Islet of Langerhans (tissue), 1 donor: Measurements from ENCODE around the gene MEF2B.
A peak's percentile ranks its signal among the peaks of the same experiment; 100 is the strongest.

ENCODE experiments used
- FAIRE-seq: peaks from one replicate; lab custom pipeline; 2011; peaks lifted over from hg19 to GRCh38; lab: Jason Lieb, UNC

MEF2B gene

DNA sequence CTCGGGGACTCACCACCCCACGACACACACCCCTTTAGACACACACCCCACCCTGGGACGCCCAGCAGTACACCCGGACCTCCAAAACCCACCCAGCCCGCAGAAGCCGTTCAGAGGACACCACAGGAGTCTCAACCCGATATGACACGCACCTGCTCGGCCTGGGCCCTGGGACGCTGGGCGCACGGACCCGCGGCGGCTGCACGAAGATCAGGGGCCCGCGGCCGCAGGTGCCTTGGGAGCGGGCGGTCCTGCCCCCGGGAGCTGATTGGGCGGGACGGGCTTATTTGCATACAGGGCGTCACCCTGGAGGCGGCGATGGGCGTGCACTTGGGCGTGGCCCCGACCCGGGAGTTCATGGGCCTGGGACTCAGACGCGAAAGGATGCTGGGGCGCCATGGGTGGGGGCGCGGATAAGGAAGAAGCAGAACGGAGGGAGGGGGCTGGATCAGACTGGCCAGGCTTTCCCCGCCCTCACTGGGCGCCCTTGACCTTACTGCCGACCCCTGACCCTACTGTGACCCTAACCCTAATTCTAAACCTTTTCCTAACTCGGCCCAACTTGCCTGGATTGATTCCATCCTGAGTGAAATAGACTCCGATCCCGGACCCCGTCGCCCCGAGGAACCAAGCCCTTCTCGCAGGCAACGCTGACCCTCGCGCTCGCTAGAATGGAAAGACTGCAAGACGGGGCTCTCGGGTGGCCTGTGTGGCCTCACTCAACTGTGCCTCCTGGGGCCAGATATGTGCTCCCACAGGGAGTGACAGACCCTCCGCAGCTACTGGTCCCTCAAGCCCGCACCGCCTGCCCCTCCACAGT is at the start of gene MEF2B:
Gene MEF2B (minus strand): TSS at position 211 of the 820 bp plus-strand sequence. CDS start 19,528 bp downstream, outside the sequence.
- FAIRE-seq = no peak

DNA sequence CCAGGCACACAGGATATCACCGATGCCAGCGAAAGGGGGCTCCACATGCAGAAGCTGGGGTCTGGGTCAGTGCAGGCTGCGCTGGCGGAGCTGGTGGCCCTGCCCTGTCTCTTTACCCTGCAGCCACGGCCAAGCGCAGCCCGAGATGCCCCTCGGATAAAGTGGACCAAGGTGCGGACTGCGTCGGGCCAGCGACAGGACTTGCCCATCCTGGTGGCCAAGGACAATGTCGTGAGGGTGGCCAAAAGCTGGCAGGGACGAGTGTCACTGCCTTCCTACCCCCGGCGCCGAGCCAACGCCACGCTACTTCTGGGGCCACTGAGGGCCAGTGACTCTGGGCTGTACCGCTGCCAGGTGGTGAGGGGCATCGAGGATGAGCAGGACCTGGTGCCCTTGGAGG is 48.8 kb upstream of the MEF2B start:
- FAIRE-seq = no peak

DNA sequence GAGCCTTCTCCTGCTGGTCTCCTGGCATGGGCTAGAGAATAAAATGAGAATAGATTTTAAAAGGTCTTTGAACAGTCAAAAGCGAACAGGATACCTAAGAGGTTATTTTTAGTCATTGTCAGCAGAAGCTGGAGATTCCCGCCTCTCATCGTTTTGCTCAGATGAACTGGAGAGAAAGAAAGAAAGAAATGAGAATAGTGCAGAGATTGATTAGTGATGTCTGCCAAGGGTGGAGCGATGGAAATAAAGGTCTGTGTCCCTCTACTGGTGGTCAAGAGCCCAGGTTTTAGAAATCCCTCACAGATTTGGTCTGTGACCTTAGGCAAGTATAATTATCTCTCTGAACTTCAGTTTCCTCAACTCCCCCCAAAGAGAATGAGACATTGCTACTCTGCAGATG is 47.0 kb upstream of the MEF2B start:
- FAIRE-seq = no peak

DNA sequence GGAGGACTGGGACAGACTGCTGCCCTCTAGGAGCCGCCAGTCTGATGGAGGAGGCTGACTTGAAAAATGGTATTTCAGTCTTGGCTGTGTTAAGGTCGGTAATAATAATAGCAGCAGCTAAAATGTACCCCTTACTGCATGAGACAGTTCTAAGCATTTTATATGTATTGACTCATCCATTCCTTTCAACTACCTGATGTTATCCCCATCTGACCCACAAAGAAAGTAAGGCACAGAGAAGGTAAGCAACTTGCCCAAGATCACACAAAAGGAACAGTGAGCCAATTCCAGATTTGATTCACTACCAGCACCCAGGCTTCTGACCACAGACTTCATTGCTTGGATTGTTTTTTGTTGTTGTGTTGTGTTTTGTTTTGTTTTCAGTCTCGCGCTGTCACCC is 45.7 kb upstream of the MEF2B start:
- FAIRE-seq = no peak

DNA sequence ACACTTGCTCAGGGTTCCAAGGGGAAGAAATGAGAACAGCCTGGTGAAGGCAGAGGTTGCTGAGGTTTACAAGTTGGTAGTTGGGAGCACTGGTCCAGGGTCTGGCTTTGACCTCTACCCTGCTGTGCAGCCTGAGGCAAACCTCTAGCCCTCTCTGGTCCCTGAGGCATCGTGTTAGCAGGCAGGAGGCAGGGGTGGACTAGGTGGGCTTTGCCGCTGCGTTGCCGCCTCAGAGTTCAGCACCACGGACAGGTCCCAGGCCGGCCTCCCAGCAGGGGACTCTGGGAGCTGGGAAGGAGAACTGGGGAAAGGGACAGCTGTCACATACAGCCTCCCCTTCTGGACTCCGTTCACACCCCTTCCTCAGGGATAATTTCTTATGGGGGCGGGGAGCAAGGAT is 44.8 kb upstream of the MEF2B start:
- FAIRE-seq = no peak

DNA sequence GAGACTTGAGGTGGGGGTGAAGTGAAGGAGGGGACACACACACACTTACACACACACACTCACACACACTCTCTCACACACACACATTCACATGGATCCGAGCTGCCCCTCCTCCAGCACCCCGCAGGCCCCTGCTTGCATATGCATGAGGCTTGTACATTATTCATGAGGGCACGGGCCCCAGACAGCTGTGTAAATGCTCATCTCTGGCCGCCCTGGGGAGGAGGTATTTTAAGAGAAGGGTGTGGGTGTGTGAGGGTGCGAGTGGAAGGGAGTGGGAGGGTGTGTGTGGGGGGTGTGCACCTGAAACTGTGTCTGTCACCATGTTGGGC is 44.1 kb upstream of the MEF2B start:
- FAIRE-seq = no peak

DNA sequence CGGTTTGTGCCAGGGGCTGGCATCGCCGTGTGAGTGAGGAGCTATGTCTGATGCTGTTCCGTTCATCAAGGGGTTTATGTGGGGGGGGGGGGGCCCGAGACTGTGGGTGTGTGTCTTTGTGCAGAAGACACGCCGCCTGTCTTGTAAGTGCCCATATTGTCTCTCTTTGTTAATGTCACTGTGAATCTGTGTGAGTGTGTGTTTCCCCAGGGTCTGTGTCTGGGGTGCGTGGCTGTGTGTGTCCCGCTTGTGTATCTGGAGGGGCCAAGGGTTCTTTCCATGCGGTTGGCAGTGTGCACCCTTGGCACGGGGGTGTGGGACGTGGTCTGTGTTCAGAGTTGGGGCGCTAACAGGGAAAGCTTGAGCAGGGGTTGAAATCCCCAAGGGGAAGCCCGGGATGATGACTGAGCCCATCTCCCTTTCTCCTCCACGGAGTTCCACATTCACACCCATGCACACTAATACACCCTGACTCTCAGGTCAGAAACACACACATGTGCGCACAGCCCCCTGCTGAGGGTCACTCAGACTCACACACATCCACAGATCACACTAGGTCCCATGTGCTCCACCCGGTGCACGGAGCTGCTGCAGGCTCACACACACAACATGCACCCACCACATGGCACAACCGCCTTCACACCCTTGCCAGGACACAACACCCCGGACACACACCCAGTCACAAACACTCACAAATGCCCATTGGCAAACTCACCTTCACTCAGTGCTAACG is 43.5 kb upstream of the MEF2B start:
- FAIRE-seq = no peak

DNA sequence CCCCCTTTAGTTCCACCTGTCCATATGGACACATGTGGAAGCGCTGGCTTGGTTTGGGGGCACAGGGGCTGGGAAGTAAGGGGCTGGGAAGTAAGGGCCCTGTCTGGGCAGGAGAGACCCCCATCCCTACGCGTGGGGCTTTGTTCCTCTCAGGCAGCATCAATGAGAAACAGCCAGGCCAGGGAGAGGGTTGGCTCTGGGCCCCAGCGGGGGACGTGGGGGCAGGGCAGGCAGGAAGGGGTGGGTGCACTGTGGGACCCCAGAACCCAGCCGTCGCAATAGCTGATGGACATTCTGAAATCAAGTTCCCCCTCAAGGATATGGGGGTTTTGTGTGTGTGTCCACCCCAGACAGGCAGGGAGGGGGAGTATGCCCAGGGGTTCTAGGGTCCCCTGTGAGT is 42.9 kb upstream of the MEF2B start:
- FAIRE-seq = no peak

DNA sequence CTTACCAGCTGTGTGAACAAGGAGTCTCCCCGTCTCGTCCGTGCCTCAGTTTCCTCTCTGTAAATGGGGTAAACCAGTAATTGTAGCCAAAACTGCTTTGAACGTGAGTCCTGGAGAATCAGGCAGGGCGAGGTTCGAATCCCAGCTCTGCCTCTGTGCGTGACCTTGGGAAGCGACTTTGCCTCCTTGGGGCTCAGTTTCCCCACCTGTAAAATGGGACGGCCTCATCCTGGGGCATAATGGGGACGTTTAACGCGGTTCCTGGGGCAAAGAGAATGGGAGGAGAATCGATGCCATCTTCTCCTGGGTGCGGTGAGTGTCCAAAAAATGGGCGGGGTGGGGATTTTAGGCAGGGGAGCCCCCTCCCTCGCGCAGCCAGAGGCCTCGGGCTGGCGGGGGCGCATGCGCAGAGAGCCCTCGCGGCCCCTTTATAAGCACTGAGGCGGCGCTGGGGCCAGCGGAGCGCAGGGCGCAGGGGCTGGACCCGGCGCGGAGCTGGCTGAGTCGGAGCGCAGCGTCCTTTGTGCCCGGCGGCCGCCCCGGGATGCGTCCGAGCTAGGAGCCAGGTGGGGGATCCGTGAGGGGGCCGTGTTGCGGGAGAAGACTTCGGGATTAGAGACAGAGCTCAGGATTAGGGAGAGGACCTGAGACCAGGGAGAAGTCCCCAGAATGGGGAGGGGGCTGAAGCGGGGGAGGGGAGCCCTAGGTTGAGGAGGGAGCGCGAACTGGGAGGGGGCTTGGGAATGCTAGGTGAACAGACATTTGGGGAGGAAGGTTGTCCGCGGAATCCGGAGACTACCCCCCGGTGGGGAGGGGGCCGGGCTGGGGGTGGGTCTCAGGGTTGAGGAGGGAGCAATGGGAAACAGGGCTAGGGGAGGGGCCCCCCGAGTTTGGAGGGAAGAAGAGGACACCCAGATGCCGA is 41.7 kb upstream of the MEF2B start, which contains the start of gene NCAN:
Gene NCAN (plus strand): TSS at position 460 of the 922 bp plus-strand sequence. CDS start 4,996 bp downstream, outside the sequence.
- no peak for FAIRE-seq

DNA sequence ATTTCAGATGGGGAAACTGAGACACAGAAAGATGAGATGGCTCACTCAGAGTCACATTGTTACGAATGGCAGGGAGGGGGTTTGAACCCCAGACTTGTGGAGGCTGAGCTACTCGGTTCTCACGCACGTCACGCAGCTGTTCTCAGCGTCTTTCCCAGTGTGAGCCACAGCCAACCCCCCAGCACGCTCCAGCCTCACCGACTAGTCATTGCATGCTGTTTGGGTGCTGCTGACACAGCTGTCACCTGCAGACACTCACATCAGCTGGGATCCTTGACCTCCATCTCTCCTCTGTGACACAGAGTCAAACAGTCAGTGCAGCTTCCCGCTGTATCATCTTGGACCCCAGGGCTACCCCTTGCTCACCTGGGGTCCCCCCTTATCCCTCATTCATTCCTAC is 39.3 kb upstream of the MEF2B start:
- FAIRE-seq = no peak

DNA sequence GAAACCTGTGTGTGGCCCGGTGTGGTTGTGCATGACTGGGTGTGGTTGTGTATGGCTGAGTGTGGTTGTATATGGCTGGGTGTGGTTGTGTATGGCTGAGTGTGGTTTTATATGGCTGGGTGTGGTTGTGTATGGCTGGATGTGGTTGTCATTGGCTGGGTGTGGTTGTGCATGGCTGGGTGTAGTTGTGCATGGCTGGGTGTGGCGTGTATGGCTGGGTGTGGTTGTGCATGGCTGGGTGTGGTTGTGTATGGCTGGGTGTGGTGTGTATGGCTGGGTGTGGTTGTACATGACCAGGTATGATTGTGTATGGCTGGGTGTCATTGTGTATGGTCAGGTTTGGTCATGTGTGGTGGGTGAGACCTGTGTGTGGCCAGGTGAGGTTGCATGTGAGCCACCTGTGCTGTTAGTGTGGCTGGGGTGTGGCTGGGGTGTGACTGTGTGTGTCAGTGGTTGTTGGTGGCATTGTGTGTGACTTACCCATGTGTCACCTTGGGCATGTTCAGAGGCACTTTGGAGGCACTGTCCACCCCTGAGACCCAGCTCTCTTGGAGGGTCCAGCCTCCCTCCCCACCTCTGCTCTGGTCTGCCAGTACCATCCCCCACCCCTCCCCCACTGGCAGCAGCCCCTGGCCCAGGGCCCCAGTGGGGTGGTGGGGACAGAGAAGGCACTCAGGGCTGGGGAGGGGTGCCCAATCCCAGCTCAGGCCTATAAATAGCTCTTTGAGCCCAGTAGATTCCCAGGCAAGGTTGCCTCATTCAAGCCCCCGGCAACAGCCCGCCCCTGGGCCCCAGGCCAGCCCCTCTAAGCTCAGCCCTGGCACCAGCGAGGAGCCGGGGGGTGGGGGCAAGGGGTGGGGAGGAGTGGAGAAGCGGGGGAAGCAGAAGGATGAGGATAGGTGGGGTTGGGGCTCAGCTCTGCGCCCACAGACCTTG is 37.8 kb upstream of the MEF2B start:
- FAIRE-seq = no peak

DNA sequence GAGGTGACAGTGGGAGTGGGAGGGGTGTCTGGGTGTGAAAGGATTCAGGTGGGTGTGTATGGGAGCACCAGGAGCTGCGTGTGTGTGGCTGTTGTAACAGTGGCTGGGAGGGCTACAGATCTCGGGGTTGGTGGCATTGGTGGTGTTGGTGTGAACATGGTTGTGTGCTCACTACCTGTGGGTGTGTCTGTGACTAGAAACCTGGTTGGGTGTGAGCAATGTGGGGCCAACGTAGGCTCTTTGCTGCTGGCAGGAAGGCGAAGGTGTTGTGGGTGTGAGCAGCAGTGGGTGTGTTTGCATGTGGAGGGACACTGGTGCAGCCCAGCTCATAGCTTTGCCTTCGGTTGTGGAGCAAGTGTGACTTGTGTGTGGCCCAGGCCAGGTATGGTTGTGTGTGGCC is 36.9 kb upstream of the MEF2B start:
- FAIRE-seq = no peak

DNA sequence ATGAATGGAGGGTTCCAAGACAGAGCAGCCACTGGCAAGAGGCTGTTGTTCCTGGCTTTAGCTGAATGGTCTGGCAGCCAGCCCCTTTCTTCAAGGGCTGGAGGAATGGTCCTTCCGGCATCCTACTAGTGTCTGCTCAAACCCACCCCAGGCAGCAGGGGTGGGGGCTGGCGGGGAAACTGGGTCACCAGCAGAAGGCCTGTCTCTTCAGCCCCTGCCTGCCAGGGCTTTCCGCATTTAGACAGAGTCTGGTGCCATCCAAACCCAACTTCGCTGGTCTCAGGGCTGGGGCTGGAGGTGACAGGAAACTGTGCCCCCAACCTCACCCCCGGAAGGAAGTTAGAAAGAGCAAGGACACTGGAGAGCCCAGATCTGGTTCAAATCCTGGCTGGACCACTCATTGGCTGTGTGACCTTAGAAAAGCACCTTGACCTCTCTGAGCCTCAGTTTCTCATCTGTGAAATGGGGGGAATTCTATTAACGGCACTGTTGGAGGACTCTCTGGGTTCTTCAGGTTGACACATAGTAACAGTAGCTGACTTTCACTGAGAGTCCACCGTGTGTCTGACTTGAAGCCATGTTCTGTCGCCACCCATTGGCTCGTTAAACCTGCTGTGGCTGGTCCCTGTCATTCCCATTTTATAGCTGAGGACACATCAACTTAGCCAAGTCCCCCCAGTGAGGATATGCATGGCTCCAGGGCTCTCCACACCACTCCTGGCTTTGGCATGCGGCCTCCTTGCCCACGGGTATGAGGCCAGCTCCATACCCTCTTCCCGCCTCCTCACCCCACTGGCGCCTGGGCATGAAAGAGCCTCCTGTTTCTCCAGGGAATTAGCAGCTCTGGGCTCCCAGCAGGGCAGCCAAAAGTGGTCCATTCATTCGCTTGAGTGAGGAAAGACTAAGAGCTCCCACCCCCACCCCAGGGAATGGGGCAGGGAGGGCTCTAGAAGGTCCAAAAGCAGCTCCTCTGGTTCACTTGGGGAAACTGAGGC is 35.6 kb upstream of the MEF2B start:
- no peak for FAIRE-seq

DNA sequence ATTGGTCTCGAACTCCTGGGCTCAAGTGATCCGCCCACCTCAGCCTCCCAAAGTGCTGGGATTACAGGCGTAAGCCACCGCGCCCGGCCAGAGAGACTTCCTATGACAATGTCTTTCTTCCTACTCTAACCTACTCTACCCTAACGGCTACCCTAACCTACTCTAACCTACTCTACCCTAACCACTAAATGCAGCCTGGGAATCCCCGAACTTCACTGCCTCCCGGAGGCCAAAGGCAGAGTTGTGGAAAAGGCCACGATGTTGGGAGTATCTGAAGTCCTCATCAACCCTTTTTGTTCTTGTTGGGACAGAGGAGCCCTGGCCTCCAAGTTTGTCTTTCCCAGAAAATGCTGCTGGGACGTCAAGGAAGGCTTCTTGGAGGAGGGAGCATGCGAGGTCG is 34.1 kb upstream of the MEF2B start:
- no peak for FAIRE-seq

DNA sequence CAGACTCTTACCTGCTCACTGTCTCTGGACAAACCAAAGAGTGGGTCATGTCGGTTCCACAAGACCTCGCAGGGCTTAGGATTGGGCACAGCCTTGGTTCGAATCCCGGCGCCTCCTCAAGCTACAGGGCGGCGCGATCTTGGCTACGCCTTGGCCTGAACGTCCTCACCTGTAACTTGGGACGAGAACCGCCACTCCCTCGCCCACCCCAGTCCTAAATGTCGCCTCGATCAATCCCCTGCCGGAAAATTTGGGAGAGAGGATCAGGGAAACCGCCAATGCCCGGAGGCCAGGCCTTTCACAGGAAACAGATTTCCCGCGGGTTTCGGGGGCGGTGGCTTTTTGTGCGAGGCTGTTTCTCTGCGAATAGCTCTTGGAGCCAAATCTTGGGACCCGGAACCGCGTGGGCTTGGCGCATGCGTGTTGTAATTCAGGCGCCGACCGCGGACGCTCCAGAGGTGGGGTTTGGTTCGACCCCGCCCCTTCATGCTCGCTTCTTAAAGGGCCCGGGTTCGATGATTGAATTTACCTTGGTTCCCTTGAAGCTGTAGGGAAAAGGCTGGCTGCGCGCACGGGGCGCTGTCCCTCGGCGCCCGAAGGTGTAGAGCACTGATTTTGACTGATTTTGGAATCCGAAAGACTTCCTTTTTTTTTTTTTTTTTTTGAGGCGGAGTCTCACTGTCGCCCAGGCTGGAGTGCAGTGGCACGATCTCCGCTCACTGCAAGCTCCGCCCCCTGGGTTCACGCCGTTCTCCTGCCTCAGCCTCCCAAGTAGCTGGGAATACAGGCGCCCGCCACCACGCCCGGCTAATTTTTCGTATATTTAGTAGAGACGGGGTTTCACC is 33.2 kb upstream of the MEF2B start, which contains the start of gene NR2C2AP:
Gene NR2C2AP (minus strand): TSS at position 403 of the 845 bp plus-strand sequence. CDS start 354 bp downstream, at position 49.
- peak; percentile 89 for FAIRE-seq

DNA sequence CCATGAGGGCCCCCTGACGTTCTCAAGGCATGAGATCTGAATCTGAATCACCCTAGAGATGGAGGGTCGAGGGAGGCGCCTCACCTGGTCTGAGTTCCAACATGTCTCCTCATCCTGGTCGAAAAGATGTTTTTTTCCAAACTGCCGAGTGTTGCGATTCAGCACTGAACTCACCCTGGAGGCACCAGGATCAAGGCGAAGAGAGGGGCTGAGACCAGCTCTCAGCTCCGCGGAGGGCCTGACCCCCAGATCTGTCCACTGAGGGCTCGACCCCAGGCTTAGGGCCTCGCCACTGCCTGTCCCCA is 32.6 kb upstream of the MEF2B start:
- FAIRE-seq = no peak

DNA sequence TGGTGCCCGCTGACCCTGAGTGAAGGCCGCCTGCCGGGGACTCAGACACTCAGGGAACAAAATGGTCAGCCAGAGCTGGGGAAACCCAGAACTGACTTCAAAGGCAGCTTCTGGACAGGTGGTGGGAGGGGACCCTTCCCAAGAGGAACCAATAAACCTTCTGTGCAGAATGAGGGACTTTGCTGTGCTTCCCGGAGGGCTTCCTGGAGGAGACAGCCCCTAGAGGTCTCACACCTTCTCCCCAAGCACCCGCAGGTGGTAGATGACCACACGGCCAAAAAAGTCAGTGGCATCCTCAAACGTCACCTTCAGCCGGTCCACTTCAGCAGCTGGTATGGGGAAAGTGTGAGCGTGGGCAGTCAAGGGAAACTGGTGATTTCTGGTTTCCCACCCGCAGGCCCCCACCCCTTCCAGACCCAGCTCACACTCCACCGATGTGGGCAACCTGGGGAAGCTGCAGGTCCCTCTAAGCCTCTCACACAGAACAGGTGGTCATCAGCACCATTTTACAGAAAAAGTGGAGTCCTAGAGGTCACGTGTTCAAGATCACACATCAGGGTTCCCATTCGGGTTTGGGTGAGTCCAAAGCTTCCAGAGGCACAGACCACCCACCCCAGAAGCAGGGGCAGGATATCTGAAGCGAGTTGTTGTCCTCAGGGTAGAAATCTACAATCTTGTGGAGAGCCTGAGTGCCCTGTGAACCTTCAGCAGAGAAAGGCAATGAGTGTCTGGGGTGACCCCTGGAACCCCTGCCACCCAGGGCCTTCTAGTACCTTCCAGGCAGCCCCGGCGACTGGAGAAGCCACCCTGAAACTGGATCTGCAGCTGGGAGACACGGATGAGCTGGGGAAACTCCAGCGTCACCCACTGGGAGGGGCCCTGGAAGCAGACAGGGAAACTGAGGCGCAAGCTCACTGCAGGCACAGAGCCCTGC is 31.9 kb upstream of the MEF2B start:
- no peak for FAIRE-seq

DNA sequence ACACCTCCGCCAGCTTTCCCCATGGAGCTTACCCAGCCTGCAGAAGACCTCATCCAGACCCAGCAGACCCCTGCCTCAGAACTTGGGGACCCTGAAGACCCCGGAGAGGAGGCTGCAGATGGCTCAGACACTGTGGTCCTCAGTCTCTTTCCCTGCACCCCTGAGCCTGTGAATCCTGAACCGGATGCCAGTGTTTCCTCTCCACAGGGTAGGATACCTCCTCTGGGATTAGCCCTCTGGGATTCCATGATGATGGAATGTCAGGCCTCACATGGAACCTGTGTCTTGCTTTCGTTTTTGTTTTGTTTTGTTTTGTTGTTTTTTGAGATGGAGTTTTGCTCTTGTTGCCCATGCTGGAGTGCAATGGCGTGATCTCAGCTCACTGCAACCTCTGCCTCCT is 23.9 kb upstream of the MEF2B start:
- no peak for FAIRE-seq
